ENCODE data around the gene ZFR. TPM values are rescaled to one million over a fixed set of nuclear protein-coding genes. Genes with fewer than 3 reads are reported as not detected.

The ZFR gene
- total RNA-seq, 1 experiment from 2014 or later = 72.7 TPM

- in situ Hi-C loops (cut with HindIII; ENCODE audit: low pct_unique_long_range_greater_than_20kb, low sequenced_read_pairs) = no loop called here
- ChIA-PET CTCF (interaction anchor here (0.6 kb wide), 1 partner anchor 139 kb away, joined by 6 read pairs; no protein-coding TSS in a partner anchor), POLR2A (interaction anchor here (0.7 kb wide), 1 partner anchor 181 kb away, joined by 8 read pairs; no protein-coding TSS in a partner anchor)
- no peak for DNase-seq (ENCODE audit: low read depth, low spot score)
- Histone ChIP-seq H3K36me3 (ENCODE audit: control insufficient read depth, insufficient read depth, low read length) (peaks cover 66% of the 10 kb centered on the region), H3K27ac (ENCODE audit: low read length) (no peak overlapping the region), H3K9me3 (ENCODE audit: control insufficient read depth, insufficient read depth, low read depth, low read length) (no peaks in the 10 kb centered on the region), H3K4me3 (ENCODE audit: low read depth in 2 of 2, low read length in 2 of 2) (no peak overlapping the region), H3K4me1 (ENCODE audit: control insufficient read depth, insufficient read depth, low read length) (no peaks in the 10 kb centered on the region), H3K27me3 (ENCODE audit: control insufficient read depth, insufficient read depth, low read length) (no peaks in the 10 kb centered on the region)
- intact Hi-C loops (cut with micrococcal nuclease; ENCODE audit: unreplicated experiment) = no loop called here
- no TSS peak for BruUV-seq (replicated peaks)
- no peak for ATAC-seq
- TF ChIP-seq REST (IDR thresholded peaks at IDR 0.05; ENCODE audit: insufficient read depth in 1 of 2, low read depth in 2 of 2, low read length in 1 of 2) = no peak
- no peak for TF ChIP-seq TCF7L2 (IDR thresholded peaks at IDR 0.05; ENCODE audit: low read depth, low read length)
- TF ChIP-seq SIN3A (IDR thresholded peaks at IDR 0.05; ENCODE audit: borderline replicate concordance, insufficient read depth, low read depth, low read length) = no peak
- TF ChIP-seq POLR2AphosphoS5 (IDR thresholded peaks at IDR 0.05; ENCODE audit: low read depth, low read length) = no peak
- TF ChIP-seq CTCF (IDR thresholded peaks at IDR 0.05) = no peak
Measured at GRCh38 chr5:32405507-32405906, 39.0 kb downstream of the ZFR start.

- no peaks in the 10 kb centered on the region for H3K4me1 ChIP-seq (ENCODE audit: control insufficient read depth, insufficient read depth, low read length)
- TF ChIP-seq TCF7L2 (IDR thresholded peaks at IDR 0.05; ENCODE audit: low read depth, low read length) = no peak
- no peak for TF ChIP-seq REST (IDR thresholded peaks at IDR 0.05; ENCODE audit: insufficient read depth in 1 of 2, low read depth in 2 of 2, low read length in 1 of 2)
- no TSS peak for BruUV-seq (replicated peaks)
- peaks cover 72% of the 10 kb centered on the region for H3K36me3 ChIP-seq (ENCODE audit: control insufficient read depth, insufficient read depth, low read length)
- no peak for ATAC-seq
- H3K4me3 ChIP-seq (ENCODE audit: low read depth in 2 of 2, low read length in 2 of 2) = no peak overlapping the region
- DNase-seq (ENCODE audit: low read depth, low spot score) = no peak
- intact Hi-C loops (cut with micrococcal nuclease; ENCODE audit: unreplicated experiment) = no loop called here
- ChIA-PET CTCF (no interaction called here), POLR2A (no interaction called here)
- in situ Hi-C loops (cut with HindIII; ENCODE audit: low pct_unique_long_range_greater_than_20kb, low sequenced_read_pairs) = no loop called here
- H3K27me3 ChIP-seq (ENCODE audit: control insufficient read depth, insufficient read depth, low read length) = no peaks in the 10 kb centered on the region
- no peaks in the 10 kb centered on the region for H3K9me3 ChIP-seq (ENCODE audit: control insufficient read depth, insufficient read depth, low read depth, low read length)
- H3K27ac ChIP-seq (ENCODE audit: low read length) = no peak overlapping the region
Measured at GRCh38 chr5:32403760-32404159, 40.8 kb downstream of the ZFR start.

Measured in Panc1 (cell line).